NCI-H2196 (cell line): Measurements from ENCODE around the gene MUC20.
"Not testable (repeated sequence)": the region's sequence is repeated elsewhere in the genome, so short reads cannot be mapped to it uniquely, and the experiment has no call there.

Source experiments
- DNase-seq: peaks from one replicate; lab custom pipeline; 2025; ENCODE audit not compliant: unreplicated experiment; lab: John Stamatoyannopoulos, UW

The MUC20 gene

DNA sequence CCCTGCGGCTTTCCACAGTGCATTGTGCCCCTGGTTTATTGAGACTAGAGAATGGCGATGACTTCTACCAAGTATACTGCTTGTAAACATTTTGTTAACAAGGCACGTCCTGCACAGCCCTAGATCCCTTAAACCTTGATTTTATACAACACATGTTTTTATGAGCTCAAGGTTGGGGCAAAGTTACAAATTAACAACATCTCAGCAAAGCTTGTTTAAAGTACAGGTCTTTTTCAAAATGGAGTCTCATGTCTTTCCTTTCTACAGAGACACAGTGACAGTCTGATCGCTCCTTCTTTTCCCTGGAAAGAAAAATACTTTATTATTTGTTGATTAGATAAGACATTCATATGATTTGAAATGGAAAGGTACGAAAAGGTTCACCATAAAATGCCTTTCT, 8.0 kb downstream of the MUC20 start:
- not testable (repeated sequence) for DNase-seq

- DNase-seq = no peak
Measured at GRCh38 chr3:195729476-195730251, 8.9 kb downstream of the MUC20 start.

DNA sequence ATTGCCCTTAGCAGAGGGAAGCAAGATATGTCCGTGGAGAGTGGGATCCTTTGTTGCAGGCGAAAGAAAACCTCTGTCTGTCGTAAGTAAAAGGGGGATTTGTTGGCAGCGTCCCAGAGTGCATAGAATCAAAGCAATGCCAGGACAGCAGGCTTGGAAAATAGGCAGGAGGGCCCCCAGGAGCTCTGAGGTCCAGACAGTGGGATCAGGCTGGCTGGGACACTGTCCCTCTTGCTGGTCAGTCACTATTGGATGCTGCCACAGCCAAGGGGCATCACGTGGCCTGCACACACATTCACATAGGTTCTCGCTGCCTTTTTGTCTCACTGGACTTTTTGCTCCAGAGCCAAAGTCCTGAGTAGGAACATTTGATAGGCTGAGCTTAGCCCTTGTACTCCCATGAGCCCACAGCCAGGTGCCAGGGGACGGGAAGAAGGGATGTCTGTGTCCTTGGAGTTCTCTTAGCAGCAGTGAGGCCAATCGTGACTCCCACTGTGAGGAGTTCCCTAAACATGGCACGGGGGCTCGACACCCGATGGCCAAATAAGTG, 10.7 kb downstream of the MUC20 start:
- DNase-seq = no peak

GRCh38 chr3:195732940-195733339, 12.2 kb downstream of the MUC20 start:
- no peak for DNase-seq

GRCh38 chr3:195735036-195735695, 14.4 kb downstream of the MUC20 start:
- DNase-seq = no peak

GRCh38 chr3:195736866-195737490, 16.2 kb downstream of the MUC20 start:
- DNase-seq = no peak

DNA sequence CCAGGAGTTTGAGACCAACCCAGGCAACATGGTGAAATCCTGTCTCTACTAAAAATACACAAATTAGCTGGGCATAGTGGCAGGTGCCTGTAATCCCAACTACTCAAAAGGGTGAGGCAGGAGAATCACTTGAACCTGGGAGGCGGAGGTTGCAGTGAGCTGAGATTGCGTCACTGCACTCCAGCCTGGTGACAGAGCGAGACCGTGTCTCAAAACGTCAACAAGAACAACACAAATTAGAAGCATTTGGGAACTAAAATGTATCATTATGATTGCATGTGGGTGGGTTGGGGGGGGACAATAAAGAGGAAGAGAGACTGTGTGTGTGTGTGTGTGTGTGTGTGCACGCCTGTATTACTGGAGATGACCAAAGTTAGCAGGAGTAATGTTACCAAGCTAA, 17.0 kb downstream of the MUC20 start:
- DNase-seq = not testable (repeated sequence)

DNA sequence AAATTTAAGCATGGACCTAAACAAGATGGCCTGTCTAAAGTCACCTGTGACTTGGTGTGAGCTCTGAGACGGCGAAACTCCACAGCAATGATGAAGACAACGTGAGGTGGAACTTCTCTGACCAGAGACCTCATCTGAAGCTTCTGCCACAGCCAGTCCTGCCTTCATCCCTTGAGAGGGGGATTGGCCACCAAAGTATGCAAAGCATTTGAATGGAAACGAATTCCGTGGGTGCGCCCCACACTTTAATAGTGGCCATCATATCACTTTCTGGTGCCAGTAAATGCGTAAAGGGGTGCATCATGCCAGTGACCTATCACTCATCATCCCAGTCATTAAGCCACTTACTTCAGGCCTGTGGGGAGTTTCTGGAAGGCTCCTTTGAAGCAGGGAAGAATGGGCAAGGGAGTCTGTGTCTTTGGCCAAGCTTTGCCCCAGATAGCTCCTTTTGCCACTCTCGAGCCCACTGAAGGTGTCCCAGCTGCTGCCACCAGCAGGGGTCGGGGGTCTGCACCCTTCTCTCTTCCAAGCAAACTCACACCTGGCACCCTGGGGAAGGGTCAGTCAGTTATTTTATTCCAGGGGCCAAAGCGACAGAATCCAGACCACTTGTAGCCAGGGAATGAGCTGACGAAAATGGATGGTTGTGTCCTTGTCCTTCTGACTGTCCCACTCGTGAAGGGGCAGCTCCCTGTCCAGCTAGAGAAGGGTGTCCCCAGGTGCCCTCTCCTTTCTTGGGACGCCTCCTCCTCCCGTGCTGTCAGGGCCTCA, 17.7 kb downstream of the MUC20 start:
- DNase-seq = no peak

DNA sequence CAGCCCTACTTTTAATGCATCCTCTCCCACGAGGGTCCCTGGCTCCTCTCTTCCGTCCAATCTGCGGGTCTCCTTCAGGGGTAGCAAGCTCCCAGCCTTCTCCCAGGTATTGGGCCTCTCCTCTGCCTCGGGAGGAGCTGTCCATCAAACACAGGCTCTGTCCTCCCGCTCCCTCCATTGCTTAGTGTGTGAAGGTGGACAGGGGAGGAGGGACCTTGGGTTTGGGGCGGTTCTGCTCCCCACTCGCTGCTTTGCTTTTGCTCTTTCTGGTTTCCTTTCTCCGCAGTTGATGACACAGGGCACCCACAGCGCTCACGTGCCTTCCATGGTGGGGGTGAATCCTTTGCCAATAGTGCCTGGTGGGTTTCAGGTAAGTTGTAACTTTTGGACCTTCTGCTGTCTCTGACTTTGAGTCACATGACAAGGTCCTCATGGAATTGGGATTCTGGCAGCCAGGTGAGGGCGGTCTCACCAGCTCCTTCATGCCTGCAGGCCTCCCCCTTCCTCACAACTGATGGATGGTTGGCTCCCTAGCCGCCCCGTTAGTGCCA, 18.9 kb downstream of the MUC20 start:
- DNase-seq = no peak

GRCh38 chr3:195744437-195744836, 23.7 kb downstream of the MUC20 start:
- no peak for DNase-seq

GRCh38 chr3:195746346-195746745, 25.6 kb downstream of the MUC20 start:
- no peak for DNase-seq

- no peak for DNase-seq
Measured at GRCh38 chr3:195746751-195747150, 26.0 kb downstream of the MUC20 start.

GRCh38 chr3:195748661-195749060, 27.9 kb downstream of the MUC20 start:
- no peak for DNase-seq

- not testable (repeated sequence) for DNase-seq
Measured at GRCh38 chr3:195749101-195749500, 28.3 kb downstream of the MUC20 start.

- no peak for DNase-seq
Measured at GRCh38 chr3:195750797-195751520, 30.2 kb downstream of the MUC20 start.

- DNase-seq = no peak
Measured at GRCh38 chr3:195751560-195751959, 30.8 kb downstream of the MUC20 start.

- no peak for DNase-seq
Measured at GRCh38 chr3:195752066-195752465, 31.3 kb downstream of the MUC20 start.

DNA sequence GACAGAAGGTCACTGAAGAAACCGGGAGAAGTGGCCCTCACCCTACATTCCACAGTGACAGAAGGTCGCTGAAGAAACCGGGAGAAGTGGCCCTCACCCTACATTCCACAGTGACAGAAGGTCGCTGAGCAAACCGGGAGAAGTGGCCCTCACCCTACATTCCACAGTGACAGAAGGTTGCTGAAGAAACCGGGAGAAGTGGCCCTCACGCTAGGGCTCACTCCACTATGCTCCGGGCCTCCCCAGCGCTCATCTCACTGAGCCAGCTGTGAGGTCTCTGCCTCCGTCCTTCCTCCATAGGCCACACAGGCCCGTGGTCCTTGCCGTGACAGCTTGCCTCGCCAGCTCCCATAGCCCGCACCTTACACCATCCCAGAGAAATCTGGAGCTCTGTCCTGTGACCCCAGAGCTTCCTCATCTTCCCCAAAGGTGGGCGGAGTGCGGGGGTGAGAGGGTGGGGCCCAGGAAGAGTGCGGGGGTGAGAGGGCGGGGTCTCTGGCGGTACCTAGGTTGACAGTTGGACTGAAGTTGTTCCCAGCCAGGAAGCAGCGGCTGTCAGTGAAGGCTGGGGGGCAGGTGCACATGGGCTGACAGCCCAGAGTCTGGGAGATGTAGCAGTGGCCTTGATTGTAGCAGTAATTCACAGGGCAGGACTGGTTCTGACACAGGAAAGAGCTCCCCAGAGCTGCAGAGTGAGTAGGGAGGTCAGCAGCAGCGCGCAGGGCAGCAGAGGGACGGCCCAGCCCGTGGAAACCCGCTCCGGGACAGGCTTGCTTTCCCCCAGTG, 32.0 kb downstream of the MUC20 start:
- DNase-seq = no peak

DNA sequence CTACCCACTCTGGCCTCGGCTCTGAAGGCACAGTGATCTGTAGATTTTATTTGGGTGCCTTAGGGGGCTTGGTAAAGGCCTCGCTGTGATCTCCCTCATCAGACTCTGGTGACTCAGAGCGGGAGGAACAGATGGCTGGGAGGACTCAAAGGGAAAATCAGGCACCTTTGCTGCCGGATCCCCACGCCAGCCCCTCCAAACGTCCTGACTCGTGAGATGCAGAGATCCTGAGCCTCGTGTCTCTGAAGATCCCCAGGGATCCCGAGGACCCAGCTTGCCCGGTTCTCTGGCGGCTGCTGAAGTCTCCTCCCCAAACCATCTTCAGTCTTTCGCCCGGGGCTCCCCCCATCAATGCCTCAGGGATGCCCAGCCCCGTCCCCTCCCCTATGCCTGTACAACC, 32.8 kb downstream of the MUC20 start:
- no peak for DNase-seq
